ENCODE results near the gene OR2L2. TPM values are rescaled to one million over a fixed set of nuclear protein-coding genes. Genes with fewer than 3 reads are reported as not detected.

The OR2L2 gene
- total RNA-seq, 2 experiments from 2014 or later, result 0.07 TPM; not detected in 1

DNA sequence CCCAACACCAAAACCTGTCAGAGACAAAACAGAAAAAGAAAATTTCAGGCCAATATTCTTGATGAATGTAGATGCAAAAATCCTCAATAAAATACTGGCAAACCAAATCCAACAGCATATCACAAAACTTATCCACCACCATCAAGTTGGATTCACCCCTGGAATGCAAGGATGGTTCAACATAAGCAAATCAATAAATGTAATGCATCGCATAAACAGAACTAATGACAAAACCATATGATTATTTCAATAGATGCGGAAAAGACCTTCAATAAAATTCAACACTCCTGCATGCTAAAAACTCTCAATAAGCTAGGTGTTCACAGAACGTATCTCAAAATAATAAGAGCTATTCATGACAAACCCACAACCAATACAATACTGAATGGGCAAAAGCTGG is 20.2 kb upstream of the OR2L2 start:
- Mint-ChIP-seq H3K36me3 (ENCODE audit: low read depth) (peaks cover 9% of the 10 kb centered on the region), H3K9me3 (peaks cover 37% of the 10 kb centered on the region), H3K4me3 (no peak overlapping the region), H3K27ac (no peak overlapping the region), H3K27me3 (no peaks in the 10 kb centered on the region), H3K4me1 (ENCODE audit: low read depth) (no peaks in the 10 kb centered on the region)
- TF ChIP-seq, protein P1, sequence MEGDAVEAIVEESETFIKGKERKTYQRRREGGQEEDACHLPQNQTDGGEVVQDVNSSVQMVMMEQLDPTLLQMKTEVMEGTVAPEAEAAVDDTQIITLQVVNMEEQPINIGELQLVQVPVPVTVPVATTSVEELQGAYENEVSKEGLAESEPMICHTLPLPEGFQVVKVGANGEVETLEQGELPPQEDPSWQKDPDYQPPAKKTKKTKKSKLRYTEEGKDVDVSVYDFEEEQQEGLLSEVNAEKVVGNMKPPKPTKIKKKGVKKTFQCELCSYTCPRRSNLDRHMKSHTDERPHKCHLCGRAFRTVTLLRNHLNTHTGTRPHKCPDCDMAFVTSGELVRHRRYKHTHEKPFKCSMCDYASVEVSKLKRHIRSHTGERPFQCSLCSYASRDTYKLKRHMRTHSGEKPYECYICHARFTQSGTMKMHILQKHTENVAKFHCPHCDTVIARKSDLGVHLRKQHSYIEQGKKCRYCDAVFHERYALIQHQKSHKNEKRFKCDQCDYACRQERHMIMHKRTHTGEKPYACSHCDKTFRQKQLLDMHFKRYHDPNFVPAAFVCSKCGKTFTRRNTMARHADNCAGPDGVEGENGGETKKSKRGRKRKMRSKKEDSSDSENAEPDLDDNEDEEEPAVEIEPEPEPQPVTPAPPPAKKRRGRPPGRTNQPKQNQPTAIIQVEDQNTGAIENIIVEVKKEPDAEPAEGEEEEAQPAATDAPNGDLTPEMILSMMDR (IDR thresholded peaks at IDR 0.05), result no peak
- ATAC-seq (no peak), DNase-seq (no peak)
- ChIA-PET POLR2A (no interaction called here), CTCF (no interaction called here)
- intact Hi-C loops (cut with micrococcal nuclease), result no loop called here

DNA sequence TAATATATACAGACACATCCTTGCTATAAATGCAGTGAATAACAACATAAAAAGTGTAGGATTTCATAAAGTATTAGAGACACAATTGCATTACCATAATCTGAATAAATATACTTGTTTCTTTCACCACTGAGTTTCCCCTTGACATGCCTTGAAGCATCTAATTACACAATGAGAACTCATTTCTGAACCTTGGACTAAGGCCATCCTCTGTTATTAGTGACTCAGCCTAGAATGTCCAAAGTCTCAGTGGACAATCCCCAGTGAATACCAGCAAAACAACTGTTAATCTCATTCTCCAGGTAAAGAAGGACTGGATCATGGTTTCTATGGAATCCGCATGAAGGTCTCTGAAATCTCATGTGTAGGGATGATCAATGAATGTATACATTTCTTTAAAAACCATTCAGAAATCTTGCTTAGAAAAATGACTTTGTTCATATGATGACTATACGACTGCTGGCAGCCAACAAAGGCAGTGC is 16.6 kb upstream of the OR2L2 start, which contains the start of gene OR2L5:
Gene OR2L5 (plus strand): TSS at position 432 of the 482 bp plus-strand sequence. CDS start 8,288 bp downstream, outside the sequence.
- H3K4me3 Mint-ChIP-seq, result no peak within 1 kb of the TSS
- no peak within 1 kb of the TSS for H3K27ac Mint-ChIP-seq
- ChIA-PET CTCF (no interaction called here), POLR2A (no interaction called here)
- peaks cover 32% of the 10 kb centered on the region for H3K9me3 Mint-ChIP-seq
- ATAC-seq (no peak), DNase-seq (no peak)
- intact Hi-C loops (cut with micrococcal nuclease), result no loop called here
- TF ChIP-seq, protein P1 (IDR thresholded peaks at IDR 0.05), result no peak
- H3K27me3 Mint-ChIP-seq, result no peaks in the 10 kb centered on the region
- no peaks in the 10 kb centered on the region for H3K4me1 Mint-ChIP-seq (ENCODE audit: low read depth)
- H3K36me3 Mint-ChIP-seq (ENCODE audit: low read depth), result peaks cover 7% of the 10 kb centered on the region

DNA sequence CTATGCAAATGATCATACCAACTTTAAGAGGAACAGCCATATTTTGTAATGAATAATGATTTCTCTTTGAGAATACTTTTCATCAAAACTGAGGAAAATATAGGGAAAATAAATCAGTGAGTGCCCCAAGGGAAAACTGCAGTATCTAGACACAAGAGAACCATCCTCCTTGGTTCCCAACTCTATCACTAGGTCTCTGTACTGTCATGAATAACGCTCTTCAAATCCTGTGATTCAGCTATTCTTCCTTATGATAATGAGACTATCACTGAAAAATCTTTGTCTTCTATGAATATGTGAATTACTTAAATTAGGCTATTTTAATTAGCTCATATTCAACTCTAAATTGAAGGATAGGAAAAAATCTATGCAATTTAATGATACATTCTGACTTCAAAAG is 14.1 kb upstream of the OR2L2 start:
- H3K27ac Mint-ChIP-seq, result no peak overlapping the region
- H3K4me3 Mint-ChIP-seq, result no peak overlapping the region
- no peaks in the 10 kb centered on the region for H3K27me3 Mint-ChIP-seq
- H3K36me3 Mint-ChIP-seq (ENCODE audit: low read depth), result no peaks in the 10 kb centered on the region
- ChIA-PET CTCF (no interaction called here), POLR2A (no interaction called here)
- DNase-seq (no peak), ATAC-seq (no peak)
- TF ChIP-seq, protein P1 (IDR thresholded peaks at IDR 0.05), result no peak
- intact Hi-C loops (cut with micrococcal nuclease), result no loop called here
- peaks cover 8% of the 10 kb centered on the region for H3K9me3 Mint-ChIP-seq
- H3K4me1 Mint-ChIP-seq (ENCODE audit: low read depth), result no peaks in the 10 kb centered on the region

DNA sequence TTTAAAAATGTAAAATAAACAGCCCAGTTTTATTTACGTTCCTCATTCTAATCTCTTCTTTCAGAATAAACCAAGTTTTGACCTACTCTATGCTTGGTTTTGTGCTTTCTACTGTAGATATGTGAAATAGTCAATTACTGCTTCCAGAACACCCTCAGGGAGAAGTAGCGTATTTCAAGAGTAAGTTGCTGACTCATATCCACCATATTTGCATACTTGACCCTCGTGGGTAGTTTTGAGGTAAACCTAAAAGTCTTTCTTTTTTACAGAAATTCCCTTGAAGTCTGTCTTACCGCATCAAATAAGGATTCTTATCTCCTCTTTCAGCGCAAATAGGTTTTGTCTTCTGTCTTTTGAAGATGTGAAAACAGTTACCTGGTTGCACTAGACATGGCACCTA is 15.3 kb downstream of the OR2L2 start:
- ChIA-PET POLR2A (no interaction called here), CTCF (no interaction called here)
- no peak for ATAC-seq
- Mint-ChIP-seq H3K27ac (no peak overlapping the region), H3K4me1 (ENCODE audit: low read depth) (no peaks in the 10 kb centered on the region), H3K27me3 (no peaks in the 10 kb centered on the region), H3K36me3 (ENCODE audit: low read depth) (peaks cover 1% of the 10 kb centered on the region), H3K9me3 (peaks cover 24% of the 10 kb centered on the region), H3K4me3 (no peak overlapping the region)
- TF ChIP-seq, protein P1 (IDR thresholded peaks at IDR 0.05), result no peak
- no peak for DNase-seq
- intact Hi-C loops (cut with micrococcal nuclease), result no loop called here

DNA sequence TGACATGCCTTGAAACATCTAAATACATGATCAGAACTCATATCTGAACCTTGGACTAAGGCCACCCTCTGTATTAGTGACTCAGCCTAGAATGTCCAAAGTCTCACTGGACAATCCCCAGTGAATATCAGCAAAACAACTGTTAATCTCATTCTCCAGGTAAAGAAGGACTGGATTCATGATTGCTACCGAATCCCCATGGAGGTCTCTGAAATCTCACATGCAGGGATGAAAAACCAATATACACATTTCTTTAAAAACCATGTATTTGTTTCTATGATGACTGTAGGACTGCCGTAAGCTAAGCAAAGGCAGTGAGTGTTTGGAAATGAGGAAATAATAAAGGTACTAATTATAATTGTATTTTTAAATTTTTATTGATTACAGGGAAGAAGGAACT is 16.7 kb downstream of the OR2L2 start, which contains the start of gene OR2L3:
Gene OR2L3 (plus strand): TSS at position 301 of the 400 bp plus-strand sequence. CDS start 13,846 bp downstream, outside the sequence.
- intact Hi-C loops (cut with micrococcal nuclease), result no loop called here
- ATAC-seq, result no peak
- ChIA-PET CTCF (no interaction called here), POLR2A (no interaction called here)
- H3K9me3 Mint-ChIP-seq, result peaks cover 19% of the 10 kb centered on the region
- H3K4me1 Mint-ChIP-seq (ENCODE audit: low read depth), result no peaks in the 10 kb centered on the region
- H3K27ac Mint-ChIP-seq, result no peak within 1 kb of the TSS
- no peak for DNase-seq
- peaks cover 1% of the 10 kb centered on the region for H3K36me3 Mint-ChIP-seq (ENCODE audit: low read depth)
- TF ChIP-seq, protein P1 (IDR thresholded peaks at IDR 0.05), result no peak
- H3K4me3 Mint-ChIP-seq, result no peak within 1 kb of the TSS
- H3K27me3 Mint-ChIP-seq, result no peaks in the 10 kb centered on the region
